Cerebellar cortex (tissue), 1 donor: ENCODE results near the gene RIC3.

Experiments
- DNase-seq: peaks from one replicate; pipeline ENCODE4 v3.0.0-alpha.2; 2015; ENCODE audit warnings: low spot score

Gene RIC3

GRCh38 chr11:8087185-8087584, 81.6 kb downstream of the RIC3 start:
- no peak for DNase-seq

GRCh38 chr11:8086571-8086970, 82.3 kb downstream of the RIC3 start:
- DNase-seq = no peak

GRCh38 chr11:8086001-8086479, 82.8 kb downstream of the RIC3 start:
- no peak for DNase-seq

GRCh38 chr11:8085011-8085645, 83.7 kb downstream of the RIC3 start:
- DNase-seq = no peak

GRCh38 chr11:8084352-8084751, 84.5 kb downstream of the RIC3 start:
- DNase-seq = no peak

GRCh38 chr11:8083871-8084281, 84.9 kb downstream of the RIC3 start:
- DNase-seq = peak; percentile 16

- DNase-seq = no peak
These were observed 85.8 kb downstream of the RIC3 start for GRCh38 chr11:8083088-8083395.

GRCh38 chr11:8082391-8083087, 86.3 kb downstream of the RIC3 start:
- DNase-seq = peak; percentile 45

- DNase-seq = peak; percentile 46
These were observed 87.1 kb downstream of the RIC3 start for GRCh38 chr11:8081591-8082250.

- DNase-seq = peak; percentile 39
These were observed 87.9 kb downstream of the RIC3 start, which contains the start of gene TUB for GRCh38 chr11:8080674-8081590. TSS of gene TUB (plus strand) at chr11:8081211. CDS start at chr11:8081511, 300 bp downstream.

- DNase-seq = no peak
These were observed 88.7 kb downstream of the RIC3 start for GRCh38 chr11:8080069-8080670.

- no peak for DNase-seq
These were observed 89.6 kb downstream of the RIC3 start for GRCh38 chr11:8079111-8079675.

GRCh38 chr11:8075119-8075726, 93.6 kb downstream of the RIC3 start:
- DNase-seq = no peak

- no peak for DNase-seq
These were observed 96.9 kb downstream of the RIC3 start for GRCh38 chr11:8071616-8072581.

GRCh38 chr11:8070417-8071115, 98.3 kb downstream of the RIC3 start:
- DNase-seq = peak; percentile 29

GRCh38 chr11:8069771-8070170, 99.1 kb downstream of the RIC3 start:
- DNase-seq = no peak

- no peak for DNase-seq
These were observed 100.1 kb downstream of the RIC3 start for GRCh38 chr11:8068605-8069221.

GRCh38 chr11:8067929-8068575, 100.8 kb downstream of the RIC3 start:
- no peak for DNase-seq
